Stimulated activated CD8-positive, alpha-beta memory T cell treated with anti-CD3 and anti-CD28 coated beads, Interleukin-12 subunit alpha, Interleukin-12 subunit beta, amount 100 ng/mL, for 4 hours (primary cell): ENCODE results near the gene CDC14A.
"Not testable (repeated sequence)": the region's sequence is repeated elsewhere in the genome, so short reads cannot be mapped to it uniquely, and the experiment has no call there.

Experiments
- DNase-seq: peaks from one replicate; pipeline ENCODE4 v3.0.0-alpha.2; 2020; ENCODE audit warnings: low read depth

The CDC14A gene

GRCh38 chr1:100407390-100407789 is 55.1 kb downstream of the CDC14A start:
- not testable (repeated sequence) for DNase-seq

GRCh38 chr1:100411019-100411418 is 58.7 kb downstream of the CDC14A start:
- DNase-seq, result no peak

GRCh38 chr1:100411574-100411973 is 59.3 kb downstream of the CDC14A start:
- no peak for DNase-seq

- no peak for DNase-seq
Observed at GRCh38 chr1:100413035-100413434, 60.7 kb downstream of the CDC14A start.

- DNase-seq, result no peak
Observed at GRCh38 chr1:100414693-100415497, 62.6 kb downstream of the CDC14A start.

GRCh38 chr1:100415498-100415778 is 63.1 kb downstream of the CDC14A start:
- no peak for DNase-seq

GRCh38 chr1:100419072-100419471 is 66.8 kb downstream of the CDC14A start:
- no peak for DNase-seq

DNA sequence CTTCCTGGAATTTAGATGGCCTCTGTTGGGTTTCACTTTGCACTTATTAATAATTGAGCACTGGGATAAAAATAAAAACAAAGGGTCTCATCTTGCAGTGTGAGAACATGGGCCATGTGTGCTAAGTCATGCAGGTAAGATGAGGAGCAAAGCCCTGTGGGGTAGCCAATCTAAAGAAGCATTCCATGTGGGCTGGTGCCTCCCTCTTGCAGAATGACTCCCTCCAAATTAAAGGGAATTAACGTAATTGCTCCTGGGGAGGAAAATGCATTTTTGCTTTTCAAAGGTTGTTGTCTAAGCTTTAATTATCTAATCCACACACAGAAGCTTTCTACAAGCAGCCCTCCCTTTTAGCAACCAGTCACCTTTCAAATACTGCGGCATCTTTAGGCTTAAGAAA is 69.8 kb downstream of the CDC14A start:
- no peak for DNase-seq

- DNase-seq, result no peak
Observed at GRCh38 chr1:100423832-100424337, 71.6 kb downstream of the CDC14A start.

DNA sequence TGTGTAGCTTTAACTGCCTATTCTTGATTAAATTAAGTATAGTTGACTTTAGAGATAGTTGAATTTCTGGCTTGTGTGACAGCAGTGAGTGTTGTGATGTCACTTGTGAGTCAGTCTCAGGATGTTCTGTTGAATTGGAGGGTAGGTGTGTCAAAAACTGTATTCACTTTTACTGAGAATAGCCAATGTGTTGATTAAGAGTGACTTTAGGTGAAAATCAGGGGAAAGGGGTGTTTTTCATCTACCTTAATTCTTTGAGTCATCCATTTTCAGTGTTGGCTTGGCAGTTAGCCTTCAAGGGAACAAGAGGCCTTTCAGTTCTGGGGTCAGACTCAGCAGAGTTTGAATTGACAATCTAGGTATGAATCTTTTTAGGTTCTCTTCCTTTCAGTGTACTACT is 75.9 kb downstream of the CDC14A start:
- DNase-seq, result no peak

DNA sequence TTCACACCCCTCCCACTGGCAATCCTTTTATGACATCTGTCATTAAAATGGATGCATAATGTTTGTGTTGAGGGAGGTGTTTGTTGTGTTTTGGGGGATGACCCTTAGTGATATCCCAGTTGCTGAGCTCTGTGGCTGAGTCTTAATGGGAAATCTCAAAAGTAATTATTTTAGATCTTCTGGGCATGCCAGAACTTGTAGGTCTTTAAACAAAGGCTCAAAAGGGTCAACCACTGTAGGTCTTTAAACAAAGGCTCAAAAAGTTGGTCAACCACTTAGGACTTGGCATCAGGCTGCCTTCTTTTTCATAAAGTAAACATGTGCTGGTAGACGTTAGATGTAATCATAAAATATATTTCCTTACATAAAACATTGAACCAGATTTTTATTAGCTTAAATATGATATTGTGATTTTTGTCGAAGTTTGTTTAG is 78.0 kb downstream of the CDC14A start:
- DNase-seq, result no peak

GRCh38 chr1:100431954-100432353 is 79.6 kb downstream of the CDC14A start:
- no peak for DNase-seq

- DNase-seq, result no peak
Observed at GRCh38 chr1:100433563-100433962, 81.3 kb downstream of the CDC14A start.

GRCh38 chr1:100434831-100435230 is 82.5 kb downstream of the CDC14A start:
- no peak for DNase-seq

DNA sequence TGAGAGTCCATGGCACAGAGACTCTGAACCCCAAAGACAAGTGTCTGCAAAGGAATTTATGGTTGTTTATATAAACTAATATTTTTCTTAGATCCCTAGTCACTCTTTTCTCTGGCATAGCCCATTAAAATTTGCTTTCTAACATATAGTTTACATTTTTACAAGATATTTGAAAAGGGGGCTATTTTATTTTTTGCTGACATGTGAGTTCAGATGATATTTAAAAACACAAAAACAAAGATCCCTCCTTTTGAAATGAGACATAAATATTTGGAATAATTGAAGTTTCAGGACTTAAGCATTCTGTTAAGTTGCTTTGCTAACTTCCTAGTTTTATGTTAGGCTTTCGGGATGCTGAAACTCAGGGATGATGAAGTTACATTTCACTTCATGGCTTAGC is 86.1 kb downstream of the CDC14A start:
- no peak for DNase-seq

DNA sequence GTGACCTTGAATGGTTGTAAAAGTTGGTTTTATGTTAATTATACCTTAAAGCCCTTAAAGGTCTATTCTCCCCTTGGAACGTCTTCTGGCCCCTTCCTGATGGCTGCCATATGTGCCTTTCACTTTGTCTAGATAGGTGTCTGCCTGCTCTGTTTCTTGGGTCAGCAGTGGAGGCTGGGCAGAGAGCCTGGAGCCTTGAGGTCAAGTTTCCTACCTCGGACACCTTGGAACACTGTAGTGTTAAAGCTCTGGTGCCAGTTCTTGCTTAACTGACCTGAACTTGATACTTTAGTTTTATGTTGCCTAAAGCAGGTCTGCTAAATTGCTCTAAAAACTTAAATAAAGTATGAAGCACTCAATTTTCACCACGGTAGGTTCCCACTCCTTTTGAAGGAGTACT is 86.5 kb downstream of the CDC14A start:
- DNase-seq, result no peak

DNA sequence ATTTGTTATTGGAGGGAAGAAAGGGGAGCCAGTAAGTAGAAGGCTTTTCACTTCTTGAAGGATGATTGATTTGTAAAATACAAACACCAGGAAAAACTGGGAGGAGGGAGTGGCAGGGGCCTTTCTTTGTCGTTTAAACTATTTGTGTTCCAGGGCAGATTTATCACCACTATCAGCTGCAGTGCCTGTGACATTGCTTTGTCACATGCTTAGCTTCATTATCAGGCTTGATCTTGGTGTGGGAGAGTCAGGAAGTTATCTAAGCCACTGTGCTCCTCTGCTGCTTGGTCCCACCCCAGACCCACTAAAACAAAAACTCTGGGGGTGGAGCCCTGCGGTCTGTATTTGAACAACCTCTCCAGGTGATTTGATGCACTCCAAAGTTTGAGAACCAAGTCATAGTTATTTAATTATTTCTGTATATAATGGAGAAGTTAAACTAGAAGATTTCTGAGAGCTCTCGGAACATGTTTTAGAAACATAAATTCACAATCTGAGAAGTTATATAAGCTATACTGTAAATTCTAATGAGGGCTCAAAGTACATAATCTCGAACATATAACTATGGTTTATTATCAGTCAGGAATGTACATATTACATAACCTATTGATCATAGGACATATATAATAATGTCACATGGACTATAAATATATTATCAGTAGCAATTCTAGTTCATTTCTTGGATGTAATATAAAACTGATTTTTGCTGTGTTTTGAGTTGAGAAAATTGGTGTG is 87.9 kb downstream of the CDC14A start:
- DNase-seq, result peak; percentile 42

- DNase-seq, result no peak
Observed at GRCh38 chr1:100441146-100441545, 88.8 kb downstream of the CDC14A start.

DNA sequence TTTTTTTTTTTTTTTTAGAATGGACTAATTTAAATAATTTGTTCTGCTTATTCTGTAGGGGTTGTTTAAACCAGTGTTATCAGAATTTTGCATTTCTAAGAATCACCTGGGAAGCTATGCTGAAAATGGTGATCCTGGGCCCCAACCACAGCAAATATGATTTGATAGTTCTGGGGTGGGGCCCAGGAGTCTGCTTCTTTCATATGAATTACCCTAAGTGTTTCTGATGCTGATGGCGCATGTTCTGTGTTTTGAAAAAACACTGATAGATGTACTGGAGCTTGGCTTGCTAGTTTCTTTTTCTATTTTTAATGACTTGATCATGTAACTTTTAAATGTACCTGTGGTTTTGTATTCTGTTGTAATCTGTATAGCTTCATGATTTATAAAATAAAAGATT is 89.3 kb downstream of the CDC14A start:
- no peak for DNase-seq

- DNase-seq, result no peak
Observed at GRCh38 chr1:100443811-100444571, 91.7 kb downstream of the CDC14A start.

GRCh38 chr1:100445565-100445964 is 93.3 kb downstream of the CDC14A start:
- no peak for DNase-seq

- no peak for DNase-seq
Observed at GRCh38 chr1:100448366-100448765, 96.1 kb downstream of the CDC14A start.

- DNase-seq, result no peak
Observed at GRCh38 chr1:100449477-100449876, 97.2 kb downstream of the CDC14A start.
